Lower lobe of right lung (tissue), 2 donors: Measurements from ENCODE around the gene PLEKHA1. TPM values are rescaled to one million over a fixed set of nuclear protein-coding genes. Genes with fewer than 3 reads are reported as not detected.

Experiments
- ATAC-seq, 2 donors: fragments of 200-7000 bp; cut with Tn5 transposase; one replicate each; pipeline ENCODE4 v1.9.1; 2020 to 2022; ENCODE audit warnings: mild to moderate bottlenecking in 2 of 2, moderate library complexity in 2 of 2
- DNase-seq: peaks from one replicate; pipeline ENCODE4 v3.0.0-alpha.2; 2020
- H3K27ac ChIP-seq: fragments of 200-600 bp; one replicate; pipeline ENCODE4 v1.8.0; 2022
- H3K27me3 ChIP-seq: fragments of 200-600 bp; one replicate; pipeline ENCODE4 v1.8.0; 2022; ENCODE audit warnings: low read depth
- H3K36me3 ChIP-seq: fragments of 200-600 bp; one replicate; pipeline ENCODE4 v1.8.0; 2022; ENCODE audit warnings: mild to moderate bottlenecking
- H3K4me1 ChIP-seq: fragments of 200-600 bp; one replicate; pipeline ENCODE4 v1.8.0; 2022
- H3K4me3 ChIP-seq: fragments of 200-600 bp; one replicate; pipeline ENCODE4 v1.8.0; 2022; ENCODE audit warnings: mild to moderate bottlenecking
- H3K9me3 ChIP-seq: fragments of 200-600 bp; one replicate; pipeline ENCODE4 v1.8.0; 2022
- CTCF ChIP-seq: fragments of 200-600 bp; IDR thresholded peaks from one replicate; pipeline ENCODE4 v1.8.0; 2022; ENCODE audit warnings: antibody characterized with exemption, mild to moderate bottlenecking
- intact Hi-C: fragments of 100-400 bp; cut with DNase I; formaldehyde crosslinking; loops from one replicate; pipeline ENCODE4 v1.11.0; 2022
- total RNA-seq: library from RNA; stranded (reverse); fragmentation: NEBNext Ultra II Directional; extraction: Animal tissue kit (Norgen Biotek cat#: 25700); gene quantifications from one replicate; pipeline ENCODE4 v1.2.1, GENCODE V29; 2021
- donor health status: DM: no; HTN: yes; CAD: no; lungs with severe emphysema.

The PLEKHA1 gene
- total RNA-seq, 1 donor from 2014 or later = 46.1 TPM

GRCh38 chr10:122352817-122353525 lies 21.5 kb upstream of the PLEKHA1 start:
- Histone ChIP-seq H3K27me3 (no peaks in the 10 kb centered on the region), H3K9me3 (no peaks in the 10 kb centered on the region), H3K36me3 (no peaks in the 10 kb centered on the region), H3K4me3 (no peak overlapping the region), H3K27ac (no peak overlapping the region), H3K4me1 (no peaks in the 10 kb centered on the region)
- intact Hi-C loops = no loop called here
- no peak for TF ChIP-seq CTCF
- DNase-seq (no peak), ATAC-seq (no peak)

- no peaks in the 10 kb centered on the region for H3K4me1 ChIP-seq
- no peaks in the 10 kb centered on the region for H3K27me3 ChIP-seq
- no peak for ATAC-seq
- no peak overlapping the region for H3K4me3 ChIP-seq
- no peaks in the 10 kb centered on the region for H3K36me3 ChIP-seq
- H3K9me3 ChIP-seq = no peaks in the 10 kb centered on the region
- DNase-seq = no peak
- intact Hi-C loops = no loop called here
- H3K27ac ChIP-seq = no peak overlapping the region
- no peak for TF ChIP-seq CTCF
Measured at GRCh38 chr10:122354383-122354782, 20.1 kb upstream of the PLEKHA1 start.

- Histone ChIP-seq H3K4me3 (no peak overlapping the region), H3K27me3 (no peaks in the 10 kb centered on the region), H3K36me3 (no peaks in the 10 kb centered on the region), H3K9me3 (no peaks in the 10 kb centered on the region), H3K27ac (no peak overlapping the region), H3K4me1 (no peaks in the 10 kb centered on the region)
- no peak for DNase-seq
- no peak for ATAC-seq
- no peak for TF ChIP-seq CTCF
- intact Hi-C loops = no loop called here
Measured at GRCh38 chr10:122357685-122358084, 16.8 kb upstream of the PLEKHA1 start.

- TF ChIP-seq CTCF = no peak
- Histone ChIP-seq H3K27me3 (no peaks in the 10 kb centered on the region), H3K27ac (no peak overlapping the region), H3K36me3 (no peaks in the 10 kb centered on the region), H3K9me3 (no peaks in the 10 kb centered on the region), H3K4me1 (no peaks in the 10 kb centered on the region), H3K4me3 (no peak overlapping the region)
- DNase-seq (no peak), ATAC-seq (no peak)
- intact Hi-C loops = no loop called here
Measured at GRCh38 chr10:122359621-122360020, 14.9 kb upstream of the PLEKHA1 start.

DNA sequence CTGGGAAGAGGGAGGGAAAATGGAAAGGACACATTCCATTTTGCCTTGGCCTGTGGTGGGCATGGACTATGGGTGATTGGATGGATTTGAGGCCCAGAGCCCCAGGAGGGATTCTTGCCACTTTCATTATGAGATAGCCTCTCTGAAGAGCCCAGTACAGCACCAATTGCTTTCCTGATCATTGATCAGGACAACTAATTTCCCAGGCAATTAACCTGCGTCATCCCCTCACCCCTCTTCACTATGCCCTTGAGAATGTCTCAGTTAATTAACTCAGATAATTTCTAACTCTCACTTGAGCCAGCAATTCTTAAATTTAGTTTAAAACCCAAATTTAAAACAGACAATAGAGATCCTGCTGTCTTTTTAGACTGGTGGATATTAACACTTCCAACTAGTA lies 13.5 kb upstream of the PLEKHA1 start:
- no peaks in the 10 kb centered on the region for H3K9me3 ChIP-seq
- no peak overlapping the region for H3K4me3 ChIP-seq
- H3K4me1 ChIP-seq = no peaks in the 10 kb centered on the region
- TF ChIP-seq CTCF = no peak
- no peak for DNase-seq
- intact Hi-C loops = no loop called here
- ATAC-seq = no peak
- H3K27me3 ChIP-seq = no peaks in the 10 kb centered on the region
- H3K36me3 ChIP-seq = no peaks in the 10 kb centered on the region
- H3K27ac ChIP-seq = no peak overlapping the region
